HG03521 (cell line): Measurements from ENCODE around the gene MYO18A.
"Not testable (repeated sequence)": the region's sequence is repeated elsewhere in the genome, so short reads cannot be mapped to it uniquely, and the experiment has no call there.

Experiments used
- ATAC-seq: cut with Tn5 transposase; IDR thresholded peaks from one replicate; pipeline ENCODE4 v1.9.1; 2021; ENCODE audit warnings: mild to moderate bottlenecking, moderate library complexity; ENCODE audit not compliant: unreplicated experiment

The MYO18A gene

GRCh38 chr17:29180034-29180787 is at the start of gene MYO18A:
Gene MYO18A, minus strand, starts transcription at chr17:29180398. Its CDS starts 13,458 bp downstream, at chr17:29166940.
- peak; percentile 74 for ATAC-seq

DNA sequence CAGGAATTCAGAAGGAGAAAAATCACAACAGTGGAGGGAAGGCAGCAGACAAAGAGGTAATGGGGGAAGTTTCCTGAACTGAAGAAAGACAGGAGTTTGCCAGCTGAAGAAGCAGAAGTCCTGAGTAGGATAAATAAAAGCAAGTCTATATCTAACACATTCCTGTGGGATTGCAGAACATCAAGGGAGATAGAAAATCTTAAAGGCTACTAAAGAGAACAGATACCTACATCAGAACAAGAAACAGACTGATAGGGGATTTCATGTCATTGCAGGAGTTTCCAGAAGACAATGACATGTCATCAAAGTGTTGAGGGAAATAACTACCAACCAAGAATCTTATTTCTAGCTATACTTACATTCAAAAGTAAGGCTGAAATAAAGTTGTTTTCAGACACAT is 45.2 kb upstream of the MYO18A start:
- ATAC-seq: no peak

- not testable (repeated sequence) for ATAC-seq
These were observed 41.1 kb upstream of the MYO18A start for GRCh38 chr17:29221338-29221737.

DNA sequence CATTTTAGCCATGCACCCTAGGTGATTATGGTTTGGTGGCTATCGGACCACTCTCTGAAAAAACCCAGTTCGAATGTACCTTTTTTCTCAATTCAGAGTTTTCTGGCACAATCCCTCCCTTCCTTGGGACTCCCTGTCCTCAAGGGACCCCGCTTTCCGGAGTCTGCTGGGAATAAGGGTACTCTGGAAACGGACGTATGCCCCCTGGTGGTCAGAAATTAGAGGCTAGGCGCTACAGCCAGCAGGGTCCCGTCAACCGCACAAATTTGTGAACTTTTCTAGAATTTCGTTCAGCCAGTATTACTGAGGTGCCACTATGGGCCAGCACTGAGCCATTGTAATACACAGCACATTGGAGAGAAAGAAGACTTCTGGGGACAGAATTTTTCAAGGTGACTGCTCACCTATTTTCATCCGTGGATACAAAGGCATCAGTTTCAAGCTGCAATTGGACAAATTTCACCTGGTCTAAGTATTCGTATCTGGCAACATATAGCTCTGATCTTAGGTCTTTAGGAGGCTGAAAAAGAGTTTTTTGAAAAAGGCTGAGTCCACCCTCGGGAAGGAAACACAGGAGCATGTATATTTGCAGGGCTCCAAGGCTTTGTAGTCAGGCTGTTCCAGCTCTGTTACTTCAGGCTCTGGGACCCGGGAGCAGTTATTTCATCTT is 39.3 kb upstream of the MYO18A start:
- ATAC-seq: no peak

- ATAC-seq: no peak
These were observed 36.7 kb upstream of the MYO18A start for GRCh38 chr17:29216856-29217255.

DNA sequence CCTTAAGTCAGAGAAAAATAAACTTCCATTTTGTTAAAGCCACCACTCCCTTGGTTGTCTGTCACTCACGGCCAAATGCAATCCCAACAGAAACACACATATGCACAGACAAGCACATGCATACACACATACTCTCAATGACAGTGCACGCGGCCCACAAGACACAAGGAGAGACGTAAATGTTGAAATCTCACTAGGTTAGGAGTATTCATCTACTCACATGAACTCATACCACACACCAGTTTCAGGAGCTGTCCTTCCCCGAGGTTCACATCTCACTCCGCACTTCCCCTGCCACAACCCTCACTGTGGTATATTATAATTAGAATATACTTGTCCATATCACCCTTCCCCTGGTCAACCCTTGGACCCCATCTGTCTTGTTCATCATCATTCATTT is 36.0 kb upstream of the MYO18A start:
- no peak for ATAC-seq

DNA sequence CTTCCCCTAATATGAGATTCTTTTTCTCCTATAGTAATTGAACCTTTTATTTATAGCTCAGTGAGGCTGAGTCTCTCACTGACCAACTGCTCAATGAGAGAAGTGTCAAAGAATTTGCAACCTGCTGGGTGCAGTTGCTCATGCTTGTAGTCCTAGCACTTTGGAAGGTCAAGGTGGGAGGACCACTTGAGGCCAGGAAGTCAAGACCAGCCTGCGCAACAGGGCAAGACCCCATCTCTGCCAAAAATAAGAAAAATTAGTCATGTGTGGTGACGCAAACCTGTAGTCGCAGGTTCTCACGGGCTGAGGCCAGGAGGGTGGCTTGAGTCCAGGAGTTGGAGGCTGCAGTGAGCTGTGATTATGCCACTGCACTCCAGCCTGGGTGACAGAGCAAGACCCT is 35.5 kb upstream of the MYO18A start:
- no peak for ATAC-seq

DNA sequence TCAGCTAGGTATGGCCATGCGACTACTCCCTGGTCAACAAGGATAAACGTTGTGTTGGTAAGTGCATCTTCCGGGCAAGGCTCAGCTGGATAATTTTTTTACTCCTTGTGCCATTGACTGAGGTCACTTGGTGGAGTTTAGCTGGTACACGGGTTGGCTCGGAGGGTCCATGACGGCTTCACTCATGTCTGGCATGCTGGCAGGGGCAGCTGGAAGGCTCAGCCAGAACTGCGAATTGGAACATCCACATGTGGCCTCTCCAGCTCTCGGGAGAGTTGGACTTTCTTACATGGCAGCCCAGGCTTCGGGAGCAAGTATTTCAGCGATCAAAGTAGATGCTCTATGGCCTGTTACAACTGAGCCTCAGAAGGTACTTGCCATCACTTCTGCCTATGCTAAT is 35.0 kb upstream of the MYO18A start:
- ATAC-seq: no peak

- no peak for ATAC-seq
These were observed 34.3 kb upstream of the MYO18A start for GRCh38 chr17:29214215-29215146.

GRCh38 chr17:29212681-29213121 is 32.5 kb upstream of the MYO18A start:
- ATAC-seq: no peak

DNA sequence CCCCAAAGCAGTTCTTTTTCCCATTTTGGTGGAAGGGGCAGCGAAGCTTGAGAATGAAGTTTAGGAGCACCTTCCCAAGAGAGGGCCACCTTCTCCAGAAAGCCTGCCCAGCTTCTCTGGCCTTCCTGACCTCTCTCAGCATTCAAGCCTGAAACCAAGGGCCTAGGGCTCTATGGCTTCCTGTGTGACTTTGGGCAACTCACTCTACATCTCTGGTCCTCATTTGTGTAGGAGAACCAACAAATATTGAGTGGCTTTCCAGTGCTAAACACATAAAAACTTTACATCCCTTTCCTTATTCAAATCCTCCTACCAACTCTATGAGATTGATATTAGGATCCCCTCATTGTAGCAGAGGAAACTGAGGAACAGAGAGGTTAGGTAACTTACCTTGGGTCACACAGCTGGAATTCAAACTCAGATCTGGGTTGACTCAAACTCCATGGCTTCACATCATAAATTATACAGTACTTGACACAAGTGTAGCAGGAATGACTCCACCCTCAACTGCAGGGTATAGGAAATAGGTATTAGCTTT is 32.0 kb upstream of the MYO18A start:
- no peak for ATAC-seq

DNA sequence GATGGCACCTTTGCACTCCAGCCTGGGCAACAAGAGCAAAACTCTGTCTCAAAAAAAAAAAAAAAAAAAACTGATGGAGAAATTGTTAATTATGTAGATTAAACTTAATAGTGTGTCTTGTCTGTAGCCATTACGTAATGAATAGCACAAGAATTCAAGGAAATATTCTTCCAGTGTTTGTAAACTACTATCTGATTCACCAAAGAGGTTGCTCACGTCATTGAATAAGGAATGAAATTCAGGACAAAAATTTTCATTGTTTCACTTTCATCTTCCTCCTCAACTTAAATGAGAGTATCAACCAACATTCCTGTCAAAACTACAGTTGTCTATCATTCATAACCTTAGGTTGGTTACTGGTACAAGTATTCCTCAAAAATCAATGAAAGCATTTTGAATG is 30.7 kb upstream of the MYO18A start:
- no peak for ATAC-seq

DNA sequence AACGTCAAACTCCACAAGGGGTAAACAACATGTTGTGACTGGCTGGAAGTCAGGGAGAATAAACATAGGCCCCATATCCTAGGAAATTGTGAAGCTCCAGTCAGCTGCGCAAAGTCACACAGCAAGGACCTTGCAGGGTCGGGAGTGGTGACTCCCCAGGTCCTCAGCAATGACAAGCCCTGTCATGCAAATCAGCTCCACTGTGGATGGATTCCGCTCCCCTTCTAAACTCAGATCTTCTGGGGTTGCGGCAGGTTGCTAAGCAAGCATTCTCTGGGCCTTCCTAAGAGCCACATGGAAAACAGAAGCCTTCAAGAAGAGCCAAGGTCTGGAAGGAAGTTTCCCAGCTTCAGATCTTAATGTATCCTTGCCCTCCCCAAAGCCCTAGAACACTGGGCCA is 28.9 kb upstream of the MYO18A start:
- ATAC-seq: no peak

DNA sequence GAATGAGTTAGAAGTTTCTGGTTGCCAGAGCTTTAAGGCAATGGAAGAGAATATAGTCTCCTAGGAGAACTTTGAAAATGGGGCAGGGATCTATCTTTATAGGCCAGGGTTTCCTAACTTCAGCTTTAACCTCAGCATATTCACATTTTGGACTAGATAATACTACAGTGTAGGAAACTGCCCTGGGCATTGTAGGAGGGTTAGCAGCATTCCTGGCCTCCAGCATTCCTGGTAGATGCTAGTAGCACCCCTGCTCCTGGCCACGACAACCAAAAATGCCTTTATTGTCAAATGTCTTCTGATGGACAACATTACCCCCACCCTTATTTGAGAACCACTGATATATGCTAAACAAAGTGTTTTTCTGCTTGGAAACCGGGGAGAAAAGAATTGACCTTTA is 27.8 kb upstream of the MYO18A start:
- no peak for ATAC-seq

DNA sequence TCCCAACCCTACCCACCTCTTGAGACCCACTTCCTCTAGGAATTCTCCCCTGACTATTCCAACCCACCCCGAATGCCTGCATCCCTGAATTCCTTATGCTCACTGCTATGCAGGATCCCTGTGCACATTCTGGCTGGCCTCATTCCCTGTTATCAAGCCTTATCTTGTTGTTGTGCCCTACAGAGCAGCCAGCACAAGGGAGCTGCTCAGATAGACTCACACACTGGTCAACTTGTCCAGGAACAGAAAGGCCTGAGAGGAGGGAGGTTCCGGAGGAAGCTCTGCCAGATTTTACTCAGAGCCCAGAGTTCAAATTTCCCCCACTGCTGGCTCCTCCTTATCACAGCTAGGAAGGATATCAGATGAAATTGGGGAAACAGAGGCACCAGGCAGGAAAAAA is 24.8 kb upstream of the MYO18A start:
- ATAC-seq: no peak

DNA sequence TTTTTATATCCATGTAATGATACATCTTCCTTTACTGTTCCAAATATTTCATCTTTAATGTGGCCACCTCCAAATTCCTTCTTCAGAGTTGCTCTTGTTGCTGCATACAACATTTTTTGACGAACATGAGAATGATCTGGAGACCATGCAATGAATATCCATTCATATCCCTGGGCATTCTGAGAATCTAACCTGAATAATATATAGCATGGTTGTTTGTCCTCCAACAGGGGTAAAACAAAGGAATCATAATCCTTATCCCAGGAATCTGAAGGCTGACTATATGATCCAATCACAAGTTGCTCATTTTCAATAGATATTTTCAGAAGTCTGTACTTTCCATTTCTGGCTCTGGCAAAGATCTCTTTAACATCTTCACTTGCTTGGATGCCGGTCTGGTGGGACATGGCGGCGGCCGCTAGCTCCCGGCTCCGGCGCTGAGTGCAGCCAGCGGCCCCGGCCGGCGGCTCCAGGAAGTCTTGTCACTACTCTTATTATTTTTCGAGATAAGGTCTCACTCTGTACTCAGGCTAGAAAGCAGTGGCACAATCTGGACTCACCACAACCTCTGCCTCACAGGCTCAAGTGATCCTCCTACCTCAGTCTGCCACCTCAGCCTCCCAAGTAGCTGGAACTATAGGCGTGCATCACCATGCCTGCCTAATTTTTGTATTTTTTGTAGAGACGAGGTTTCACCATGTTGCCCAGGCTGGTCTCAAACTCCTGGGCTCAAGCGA is 24.0 kb upstream of the MYO18A start:
- ATAC-seq: not testable (repeated sequence)

DNA sequence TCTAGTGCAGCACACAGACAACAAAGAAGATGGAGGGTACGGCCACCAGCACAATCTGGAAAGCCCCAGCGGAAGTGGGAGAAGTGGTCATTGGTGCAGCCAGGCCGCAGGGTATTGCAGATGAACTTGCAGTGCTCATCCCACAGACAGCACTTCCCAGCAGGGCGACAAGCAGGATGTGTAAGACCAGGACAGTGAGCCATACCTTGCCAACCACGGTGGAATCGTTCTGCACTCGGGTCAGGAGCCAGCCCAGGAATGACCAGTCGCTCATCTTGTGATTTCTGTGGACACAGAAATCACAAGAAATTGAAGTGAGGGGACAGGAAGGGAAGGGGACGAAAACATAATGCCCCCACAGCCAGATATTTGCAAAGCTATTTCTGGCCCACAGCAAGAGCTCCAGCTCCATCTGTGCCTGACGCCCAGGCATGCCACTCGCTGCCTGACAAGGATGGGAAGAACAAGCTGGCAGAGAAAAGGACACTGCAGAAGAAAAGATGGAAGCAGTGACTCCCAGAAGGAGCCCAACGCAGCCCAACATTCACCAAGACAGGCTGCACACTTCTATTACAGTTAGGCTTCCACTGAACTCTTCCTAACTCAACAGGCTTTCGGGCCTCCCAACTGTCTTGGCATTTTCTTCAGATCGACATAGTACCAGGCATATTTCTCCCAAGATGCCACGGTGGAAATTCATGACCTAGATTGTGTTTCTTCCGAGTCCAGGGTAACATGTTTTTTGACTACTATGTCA is 17.5 kb upstream of the MYO18A start:
- no peak for ATAC-seq

- ATAC-seq: no peak
These were observed 16.7 kb upstream of the MYO18A start for GRCh38 chr17:29196769-29197515.

DNA sequence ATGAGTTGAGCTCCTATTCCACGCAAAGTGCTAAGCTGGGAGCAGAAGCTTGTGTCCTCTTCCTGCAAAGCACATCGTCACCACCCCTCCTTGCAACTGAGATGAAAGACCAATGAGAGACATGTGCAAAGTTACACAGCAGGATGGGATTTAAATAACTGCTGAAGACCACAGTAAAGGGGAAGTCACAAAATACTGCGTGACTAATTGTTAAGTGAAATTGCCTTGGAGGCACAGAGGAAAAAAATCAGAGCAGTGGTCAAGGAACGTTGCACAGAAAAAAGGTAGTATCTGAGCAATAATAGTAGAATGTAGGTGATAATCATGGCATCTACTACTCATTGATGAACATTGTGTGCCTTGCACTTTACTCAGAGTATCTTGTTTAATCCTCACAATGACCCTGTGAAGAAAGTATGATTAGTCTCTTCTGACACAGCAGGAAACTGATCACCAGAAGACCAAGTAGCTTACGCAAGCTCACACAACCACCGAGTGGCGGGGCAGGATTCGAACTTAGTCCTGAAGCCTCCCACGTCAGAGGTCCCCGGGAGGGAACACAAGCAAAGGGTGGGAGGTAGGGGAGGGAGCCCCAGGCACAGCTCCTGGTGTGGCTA is 15.4 kb upstream of the MYO18A start:
- no peak for ATAC-seq
